B cell (primary cell): ENCODE data around the gene MRTFB. TPM values are rescaled to one million over a fixed set of nuclear protein-coding genes. Genes with fewer than 3 reads are reported as not detected.

Experiments
- ATAC-seq: fragments of 200-7000 bp; cut with Tn5 transposase; one replicate; pipeline ENCODE4 v1.10.0; 2021; ENCODE audit warnings: low read depth, mild to moderate bottlenecking, moderate number of reproducible peaks, moderate library complexity
- CTCF ChIA-PET: fragments of 350-600 bp; sonication (Branson Sonifier 250); formaldehyde crosslinking; loops from one replicate; lab custom pipeline; 2021; ENCODE audit warnings: antibody characterized with exemption, inconsistent platforms; lab: Charles Lee
- POLR2A ChIA-PET: fragments of 350-600 bp; sonication (Branson Sonifier 250); formaldehyde crosslinking; loops from one replicate; lab custom pipeline; 2021; ENCODE audit warnings: antibody characterized with exemption; lab: Charles Lee
- DNase-seq: peaks from one replicate; pipeline ENCODE4 v3.0.0; 2013
- H2AFZ ChIP-seq: 2 replicates; pipeline ENCODE4 v1.6.1; 2012; ENCODE audit warnings: mild to moderate bottlenecking, low read depth, low read length; ENCODE audit not compliant: insufficient read depth, poor library complexity, severe bottlenecking
- H3K27ac ChIP-seq, 2 donors: 1 replicate in 1 of 2; 2 replicates in 1 of 2; pipeline ENCODE4 v1.5.1; 2012 to 2013; ENCODE audit warnings: low read length in 2 of 2, mild to moderate bottlenecking in 2 of 2, moderate library complexity in 1 of 2
- H3K27me3 ChIP-seq, 4 experiments: fragments of 200-600 bp in 1 of 4; sonication (generic) in 1 of 4; replicated peaks in 1 of 4; 1 replicate in 2 of 4; 2 replicates in 2 of 4; pipeline versions ENCODE4 v1.6.1 to v1.7.0; 2013 to 2016; ENCODE audit warnings: low read length in 3 of 4, mild to moderate bottlenecking in 2 of 4, mixed read lengths in 1 of 4, moderate library complexity in 1 of 4; ENCODE audit not compliant: insufficient read depth in 4 of 4, control insufficient read depth in 3 of 4; ENCODE audit errors: control extremely low read depth in 1 of 4
- H3K36me3 ChIP-seq, 2 experiments: replicated peaks in 1 of 2; 1 replicate in 1 of 2; 2 replicates in 1 of 2; pipeline versions ENCODE4 v1.6.1 to v1.7.1; 2013; ENCODE audit warnings: low read length in 1 of 2; ENCODE audit not compliant: insufficient read depth in 2 of 2, control insufficient read depth in 1 of 2; ENCODE audit errors: control extremely low read depth in 1 of 2, extremely low read depth in 1 of 2
- H3K4me1 ChIP-seq, 2 donors: fragments of 200-600 bp in 1 of 2; sonication (generic) in 1 of 2; 1 replicate in 1 of 2; 2 replicates in 1 of 2; pipeline versions ENCODE4 v1.5.1 to v1.6.1; 2013 to 2017; ENCODE audit warnings: low read length in 2 of 2; ENCODE audit not compliant: control insufficient read depth in 2 of 2, insufficient read depth in 2 of 2
- H3K4me2 ChIP-seq: replicated peaks from 2 replicates; pipeline ENCODE3; 2012; ENCODE audit warnings: mild to moderate bottlenecking, low read depth, low read length; ENCODE audit not compliant: poor library complexity, severe bottlenecking
- H3K4me3 ChIP-seq, 5 experiments: fragments of 200-600 bp in 1 of 5; sonication (generic) in 1 of 5; 1 replicate in 3 of 5; 2 replicates in 2 of 5; pipeline versions ENCODE4 v1.5.1 to v1.7.0; 2011 to 2016; ENCODE audit warnings: low read length in 4 of 5, mild to moderate bottlenecking in 4 of 5, low read depth in 2 of 5, control low read depth in 1 of 5, moderate library complexity in 1 of 5; ENCODE audit not compliant: insufficient read depth in 1 of 5; ENCODE audit errors: control extremely low read depth in 1 of 5, extremely low read depth in 1 of 5
- H3K79me2 ChIP-seq: fragments of 200-600 bp; sonication (generic); one replicate; pipeline ENCODE4 v1.6.0; 2016; ENCODE audit warnings: low read length; ENCODE audit not compliant: control insufficient read depth, insufficient read depth
- H3K9ac ChIP-seq: fragments of 200-600 bp; sonication (generic); 2 replicates; pipeline ENCODE4 v1.6.1; 2017; ENCODE audit warnings: mild to moderate bottlenecking, low read length, moderate library complexity
- H3K9me3 ChIP-seq, 3 donors: one replicate each; pipeline versions ENCODE4 v1.6.1 to v1.7.1; 2013; ENCODE audit warnings: low read length in 2 of 3; ENCODE audit not compliant: control insufficient read depth in 2 of 3, insufficient read depth in 1 of 3; ENCODE audit errors: control extremely low read depth in 1 of 3
- H4K20me1 ChIP-seq: 2 replicates; pipeline ENCODE4 v1.6.0; 2012; ENCODE audit warnings: mild to moderate bottlenecking, low read length; ENCODE audit not compliant: insufficient read depth, control insufficient read depth, poor library complexity, severe bottlenecking
- H3K27ac Mint-ChIP-seq: one replicate; pipeline ENCODE4 v1.8.0; 2021; ENCODE audit warnings: mixed read lengths
- H3K27me3 Mint-ChIP-seq: one replicate; pipeline ENCODE4 v1.8.0; 2021; ENCODE audit warnings: mixed read lengths
- H3K4me1 Mint-ChIP-seq: one replicate; pipeline ENCODE4 v1.8.0; 2021; ENCODE audit warnings: mixed read lengths
- H3K4me3 Mint-ChIP-seq: one replicate; pipeline ENCODE4 v1.8.0; 2021; ENCODE audit warnings: mixed read lengths
- H3K9me3 Mint-ChIP-seq: one replicate; pipeline ENCODE4 v1.8.0; 2022; ENCODE audit warnings: mixed read lengths; ENCODE audit not compliant: insufficient read depth
- CTCF ChIP-seq: fragments of 200-600 bp; IDR thresholded peaks from one replicate; pipeline ENCODE4 v1.8.0; 2022; ENCODE audit warnings: antibody characterized with exemption, mild to moderate bottlenecking
- EZH2 ChIP-seq: IDR thresholded peaks from 2 replicates; pipeline ENCODE4 v1.6.1; 2012; ENCODE audit warnings: borderline replicate concordance, low read depth, mild to moderate bottlenecking, moderate library complexity, low read length; ENCODE audit not compliant: insufficient read depth, poor library complexity, severe bottlenecking
- WGBS: methylation state at CpG from one replicate; pipeline ENCODE4 v1.1.5; 2013; ENCODE audit warnings: missing lambda C conversion rate; ENCODE audit not compliant: insufficient coverage; 5-methylcytosine and 5-hydroxymethylcytosine counted together
- intact Hi-C: fragments of 100-400 bp; cut with micrococcal nuclease; formaldehyde crosslinking; loops from one replicate; pipeline ENCODE4 v1.10.0; 2022
- polyA plus RNA-seq: library from polyadenylated mRNA; depleted of rRNA; stranded (reverse); fragments of >200 nt; gene quantifications from 2 replicates; pipeline ENCODE4 v1.2.3, GENCODE V29; 2012
- total RNA-seq, 2 donors: library from RNA; stranded (reverse); fragments of 120-200 nt in 1 of 2; gene quantifications; 1 replicate in 1 of 2; 2 replicates in 1 of 2; pipeline versions ENCODE4 v1.2.3 to v1.2.4, GENCODE V29; 2013 to 2022

MRTFB gene
- total and polyA plus RNA-seq, 2 donors (not counting 1 experiment from before 2014, with no cell fraction given) = 6.6 to 39.5 TPM

GRCh38 chr16:14088155-14088753, 17.1 kb downstream of the MRTFB start:
- CTCF ChIA-PET = no interaction called here
- intact Hi-C loops = no loop called here
- Histone ChIP-seq H3K4me3 (no peak overlapping the region), H3K9ac (no peak overlapping the region), H3K4me2 (no peak overlapping the region), H3K27me3 (no peaks in the 10 kb centered on the region), H2AFZ (no peak overlapping the region), H3K4me1 (no peaks in the 10 kb centered on the region), H3K36me3 (peaks cover 0 to 1% of the 10 kb centered on the region in 2 experiments), H3K27ac (no peak overlapping the region), H4K20me1 (peaks cover 18% of the 10 kb centered on the region), H3K9me3 (peaks cover 0 to 1% (median 0%) of the 10 kb centered on the region in 3 donors), H3K79me2 (peaks cover 23% of the 10 kb centered on the region)
- H3K27ac Mint-ChIP-seq = no peak overlapping the region
- POLR2A ChIA-PET = no interaction called here
- ATAC-seq (no peak), DNase-seq (no peak)
- H3K4me1 Mint-ChIP-seq = peaks cover 2% of the 10 kb centered on the region
- no peaks in the 10 kb centered on the region for H3K9me3 Mint-ChIP-seq
- 100% methylated on average over 4 of the region's 6 CpGs for WGBS
- TF ChIP-seq EZH2 (no peak), CTCF (no peak)
- H3K27me3 Mint-ChIP-seq = no peaks in the 10 kb centered on the region
- H3K4me3 Mint-ChIP-seq = no peak overlapping the region

- Histone ChIP-seq H2AFZ (no peak overlapping the region), H3K9ac (no peak overlapping the region), H3K4me3 (no peak overlapping the region), H3K4me1 (no peaks in the 10 kb centered on the region), H4K20me1 (peaks cover 14% of the 10 kb centered on the region), H3K27me3 (no peaks in the 10 kb centered on the region), H3K36me3 (peaks cover 0 to 1% of the 10 kb centered on the region in 2 experiments), H3K9me3 (peaks cover 0 to 1% (median 0%) of the 10 kb centered on the region in 3 donors), H3K27ac (no peak overlapping the region), H3K4me2 (no peak overlapping the region), H3K79me2 (peaks cover 12% of the 10 kb centered on the region)
- DNase-seq (no peak), ATAC-seq (no peak)
- H3K9me3 Mint-ChIP-seq = no peaks in the 10 kb centered on the region
- H3K4me3 Mint-ChIP-seq = no peak overlapping the region
- intact Hi-C loops = no loop called here
- TF ChIP-seq EZH2 (no peak), CTCF (no peak)
- ChIA-PET CTCF (no interaction called here), POLR2A (no interaction called here)
- no peaks in the 10 kb centered on the region for H3K27me3 Mint-ChIP-seq
- peaks cover 4% of the 10 kb centered on the region for H3K4me1 Mint-ChIP-seq
- no peak overlapping the region for H3K27ac Mint-ChIP-seq
- WGBS = no CpG with 5 or more reads among the region's 1 CpG
These were observed 18.2 kb downstream of the MRTFB start for GRCh38 chr16:14089283-14089823.
